Uterus (tissue), 4 donors: ENCODE results near the gene ADNP. TPM values are rescaled to one million over a fixed set of nuclear protein-coding genes. Genes with fewer than 3 reads are reported as not detected.

Experiments used
- DNase-seq, 2 donors: peaks; one replicate each; pipeline ENCODE4 v3.0.0-alpha.2; 2019 to 2020
- H3K27ac ChIP-seq, 2 donors: fragments of 200-600 bp; sonication (generic); 1 replicate in 1 of 2; 2 replicates in 1 of 2; pipeline ENCODE4 v1.5.1; 2016 to 2018
- H3K27me3 ChIP-seq, 2 donors: fragments of 200-600 bp; sonication (generic); one replicate each; pipeline ENCODE4 v1.5.1; 2018 to 2019; ENCODE audit warnings: control low read depth in 1 of 2
- H3K36me3 ChIP-seq, 2 donors: fragments of 200-600 bp; sonication (generic); one replicate each; pipeline ENCODE4 v1.5.1; 2019; ENCODE audit warnings: control low read depth in 1 of 2
- H3K4me1 ChIP-seq, 2 donors: fragments of 200-600 bp; sonication (generic); one replicate each; pipeline ENCODE4 v1.5.1; 2018 to 2019; ENCODE audit warnings: control low read depth in 1 of 2
- H3K4me3 ChIP-seq, 2 donors: fragments of 200-600 bp; sonication (generic); 1 replicate in 1 of 2; 2 replicates in 1 of 2; pipeline ENCODE4 v1.5.1; 2018 to 2019; ENCODE audit warnings: mild to moderate bottlenecking in 1 of 2
- H3K9me3 ChIP-seq, 2 donors: fragments of 200-600 bp; sonication (generic); one replicate each; pipeline ENCODE4 v1.5.1; 2019; ENCODE audit warnings: control low read depth in 1 of 2
- POLR2A ChIP-seq, 2 donors: fragments of 450-650 bp; IDR thresholded peaks; one replicate each; pipeline ENCODE4 v1.6.1; 2016; ENCODE audit warnings: antibody characterized with exemption in 2 of 2, mild to moderate bottlenecking in 1 of 2, moderate library complexity in 1 of 2
- intact Hi-C: fragments of 100-400 bp; cut with DNase I; formaldehyde crosslinking; loops from one replicate; pipeline ENCODE4 v1.15.1; 2023; ENCODE audit warnings: low total_unique reads
- total RNA-seq, 4 donors: library from RNA; depleted of rRNA in 3 of 4; stranded (reverse); fragments of >200 nt in 3 of 4; gene quantifications; one replicate each; pipeline versions ENCODE4 v1.1.0 to v1.2.4, GENCODE V29; 2014 to 2023
- TF ChIP-seq, protein P1 (sequence below), 4 experiments: fragments of 200-600 bp in 2 of 4; fragments of 450-650 bp in 2 of 4; sonication (generic) in 2 of 4; IDR thresholded peaks; one replicate each; pipeline ENCODE4 v1.5.1; 2016 to 2019; ENCODE audit warnings: antibody characterized with exemption in 4 of 4, mild to moderate bottlenecking in 2 of 4, moderate library complexity in 1 of 4
- donor health status: DM: yes; HTN: yes; CAD: no.

The ADNP gene
- total RNA-seq, 4 donors from 2014 or later = 30.6 to 90.1 (median 63.1) TPM

DNA sequence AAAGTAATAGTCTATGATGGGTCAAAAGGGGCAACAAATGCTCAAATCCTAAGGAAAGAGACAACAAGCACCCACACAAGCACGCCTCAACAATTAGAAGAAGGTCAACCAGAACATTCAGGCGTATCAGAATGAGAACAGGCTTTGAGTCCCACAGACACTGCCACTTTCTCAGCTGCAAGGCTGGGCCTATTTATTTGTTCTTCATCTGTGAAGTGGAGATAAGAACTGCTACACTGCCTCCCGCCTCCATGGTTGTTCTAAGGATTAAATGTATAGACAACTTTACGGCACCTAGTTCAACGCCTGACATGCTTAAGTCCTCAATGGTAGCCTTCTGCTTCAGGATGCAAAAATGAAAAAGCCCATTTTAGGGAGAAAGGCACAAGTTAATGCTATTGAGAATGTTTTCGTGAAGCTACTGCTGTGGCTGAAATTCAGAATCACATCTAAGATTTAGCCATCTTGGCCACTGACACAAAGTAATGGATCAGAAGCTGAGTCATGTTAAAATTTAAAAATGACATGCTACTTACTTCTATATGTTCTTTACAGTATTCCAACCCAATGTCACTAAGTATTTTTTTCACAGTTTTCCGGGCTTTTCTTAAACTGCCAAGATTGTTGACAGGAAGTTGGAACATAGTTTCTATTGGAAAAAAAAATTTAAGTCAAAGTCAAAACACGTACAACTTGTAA lies 27.7 kb downstream of the ADNP start:
- intact Hi-C loops = no loop called here
- Histone ChIP-seq H3K4me1 (no peaks in the 10 kb centered on the region), H3K27me3 (no peaks in the 10 kb centered on the region), H3K4me3 (no peak overlapping the region), H3K9me3 (no peaks in the 10 kb centered on the region), H3K36me3 (no peaks in the 10 kb centered on the region), H3K27ac (no peak overlapping the region)
- TF ChIP-seq POLR2A (IDR thresholded peaks at IDR 0.05) = no peak
- DNase-seq = no peak

DNA sequence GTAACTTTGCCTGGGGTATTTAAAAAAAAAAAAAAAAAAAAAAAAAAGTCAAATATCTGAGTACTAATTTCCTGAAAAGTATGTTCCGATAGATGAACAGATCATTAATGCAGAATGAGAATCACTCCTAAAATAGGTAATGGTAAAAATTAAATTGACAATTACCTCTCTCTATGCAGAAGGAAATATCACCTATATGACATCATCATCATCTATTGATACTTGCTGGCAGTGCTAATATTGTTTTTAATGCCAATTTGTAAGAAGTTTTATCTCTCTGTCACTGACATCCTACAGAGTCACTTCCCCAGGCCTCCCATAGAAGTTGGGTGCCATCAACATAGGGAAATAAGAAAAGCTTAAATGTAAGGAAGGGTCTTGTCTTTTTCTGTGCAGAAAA lies 29.9 kb downstream of the ADNP start:
- intact Hi-C loops = no loop called here
- DNase-seq = no peak
- no peaks in the 10 kb centered on the region for H3K36me3 ChIP-seq

DNA sequence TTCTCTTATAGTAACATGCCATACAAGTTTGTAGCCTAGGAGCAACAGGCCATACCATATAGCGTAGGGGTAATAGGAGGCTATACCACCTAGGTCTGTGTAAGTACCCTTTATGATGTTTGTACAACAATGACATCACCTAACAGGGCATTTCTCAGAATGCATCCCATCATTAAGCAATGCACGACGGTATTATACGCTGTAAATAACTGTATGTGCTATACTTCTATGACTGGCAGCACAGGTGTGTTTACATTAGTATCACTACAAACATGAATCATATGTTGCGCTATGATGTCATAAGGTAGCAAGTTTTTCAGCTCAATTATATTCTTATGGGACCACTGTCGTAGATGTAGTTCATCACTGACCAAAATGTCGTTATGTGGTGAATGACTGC lies 31.0 kb downstream of the ADNP start:
- intact Hi-C loops = no loop called here

More for the DNA sequence above, 29.9 kb downstream of the ADNP start:
- Histone ChIP-seq H3K27ac (no peak overlapping the region), H3K4me3 (no peak overlapping the region), H3K27me3 (no peaks in the 10 kb centered on the region), H3K9me3 (no peaks in the 10 kb centered on the region), H3K4me1 (no peaks in the 10 kb centered on the region)
- TF ChIP-seq POLR2A (IDR thresholded peaks at IDR 0.05) = no peak
- TF ChIP-seq, protein P1, sequence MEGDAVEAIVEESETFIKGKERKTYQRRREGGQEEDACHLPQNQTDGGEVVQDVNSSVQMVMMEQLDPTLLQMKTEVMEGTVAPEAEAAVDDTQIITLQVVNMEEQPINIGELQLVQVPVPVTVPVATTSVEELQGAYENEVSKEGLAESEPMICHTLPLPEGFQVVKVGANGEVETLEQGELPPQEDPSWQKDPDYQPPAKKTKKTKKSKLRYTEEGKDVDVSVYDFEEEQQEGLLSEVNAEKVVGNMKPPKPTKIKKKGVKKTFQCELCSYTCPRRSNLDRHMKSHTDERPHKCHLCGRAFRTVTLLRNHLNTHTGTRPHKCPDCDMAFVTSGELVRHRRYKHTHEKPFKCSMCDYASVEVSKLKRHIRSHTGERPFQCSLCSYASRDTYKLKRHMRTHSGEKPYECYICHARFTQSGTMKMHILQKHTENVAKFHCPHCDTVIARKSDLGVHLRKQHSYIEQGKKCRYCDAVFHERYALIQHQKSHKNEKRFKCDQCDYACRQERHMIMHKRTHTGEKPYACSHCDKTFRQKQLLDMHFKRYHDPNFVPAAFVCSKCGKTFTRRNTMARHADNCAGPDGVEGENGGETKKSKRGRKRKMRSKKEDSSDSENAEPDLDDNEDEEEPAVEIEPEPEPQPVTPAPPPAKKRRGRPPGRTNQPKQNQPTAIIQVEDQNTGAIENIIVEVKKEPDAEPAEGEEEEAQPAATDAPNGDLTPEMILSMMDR (IDR thresholded peaks at IDR 0.05) = no peak

GRCh38 chr20:50898475-50898874 lies 32.8 kb downstream of the ADNP start:
- no peak overlapping the region for H3K4me3 ChIP-seq
- intact Hi-C loops = no loop called here
- DNase-seq = no peak
- no peak for TF ChIP-seq POLR2A (IDR thresholded peaks at IDR 0.05)
- TF ChIP-seq, protein P1 (IDR thresholded peaks at IDR 0.05) = no peak
- no peaks in the 10 kb centered on the region for H3K4me1 ChIP-seq
- no peaks in the 10 kb centered on the region for H3K9me3 ChIP-seq
- H3K27me3 ChIP-seq = no peaks in the 10 kb centered on the region
- H3K27ac ChIP-seq = no peak overlapping the region
- no peaks in the 10 kb centered on the region for H3K36me3 ChIP-seq

More for the DNA sequence above, 31.0 kb downstream of the ADNP start:
- Histone ChIP-seq H3K27ac (no peak overlapping the region), H3K9me3 (no peaks in the 10 kb centered on the region), H3K4me3 (no peak overlapping the region), H3K36me3 (no peaks in the 10 kb centered on the region), H3K27me3 (no peaks in the 10 kb centered on the region), H3K4me1 (no peaks in the 10 kb centered on the region)
- DNase-seq = no peak
- TF ChIP-seq, protein P1 (IDR thresholded peaks at IDR 0.05) = no peak
- TF ChIP-seq POLR2A (IDR thresholded peaks at IDR 0.05) = no peak

- H3K36me3 ChIP-seq = no peaks in the 10 kb centered on the region
- TF ChIP-seq, protein P1 (IDR thresholded peaks at IDR 0.05) = no peak
- TF ChIP-seq POLR2A (IDR thresholded peaks at IDR 0.05) = no peak
- no peaks in the 10 kb centered on the region for H3K4me1 ChIP-seq
- no peaks in the 10 kb centered on the region for H3K9me3 ChIP-seq
- H3K27me3 ChIP-seq = no peaks in the 10 kb centered on the region
- DNase-seq = no peak
- no peak overlapping the region for H3K27ac ChIP-seq
- intact Hi-C loops = no loop called here
- no peak overlapping the region for H3K4me3 ChIP-seq
These were observed 36.0 kb downstream of the ADNP start for GRCh38 chr20:50895111-50895830.
